ENCODE measurements around the gene RBFOX2. TPM values are rescaled to one million over a fixed set of nuclear protein-coding genes. Genes with fewer than 3 reads are reported as not detected.

Gene RBFOX2
- total and polyA plus RNA-seq, 2 donors (not counting 1 experiment from before 2014, with no cell fraction given), result not detected

DNA sequence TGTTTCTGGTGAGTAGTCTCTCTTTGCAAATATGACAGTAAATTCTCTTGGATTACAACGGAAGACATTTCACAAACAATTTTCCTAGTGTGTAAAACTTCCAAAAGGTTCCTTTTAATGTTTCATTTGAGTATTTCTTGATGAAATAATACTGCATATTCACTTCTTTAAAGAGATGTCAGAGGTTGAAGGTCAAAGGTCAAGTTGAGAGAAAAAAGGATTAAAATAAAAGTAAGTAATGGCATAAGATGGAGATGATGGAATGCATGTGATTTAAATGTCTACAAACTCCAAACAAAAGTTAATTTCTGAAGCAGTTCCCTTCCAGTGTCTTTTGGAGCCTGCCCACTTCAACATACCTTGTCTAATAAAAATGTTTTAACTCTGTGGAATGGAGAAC, 270.2 kb downstream of the RBFOX2 start:
- DNase-seq (no peak), ATAC-seq (ENCODE audit: low read depth) (no peak)
- Histone ChIP-seq H4K20me1 (ENCODE audit: control insufficient read depth, insufficient read depth, low read length, poor library complexity, severe bottlenecking) (no peaks in the 10 kb centered on the region), H3K79me2 (ENCODE audit: control insufficient read depth, insufficient read depth, low read length) (no peaks in the 10 kb centered on the region), H3K36me3 (replicated peaks in 1 of 2; ENCODE audit: control extremely low read depth in 1 of 2, control insufficient read depth in 1 of 2, extremely low read depth in 1 of 2, insufficient read depth in 2 of 2, low read length in 1 of 2) (no peaks in the 10 kb centered on the region), H3K27me3 (replicated peaks in 1 of 4; ENCODE audit: control extremely low read depth in 1 of 4, control insufficient read depth in 3 of 4, insufficient read depth in 4 of 4, low read length in 3 of 4) (peaks cover 0 to 54% (median 29%) of the 10 kb centered on the region in 4 experiments), H3K27ac (ENCODE audit: low read length in 2 of 2) (no peak overlapping the region), H2AFZ (ENCODE audit: insufficient read depth, low read depth, low read length, poor library complexity, severe bottlenecking) (no peak overlapping the region), H3K4me2 (replicated peaks; ENCODE audit: low read depth, low read length, poor library complexity, severe bottlenecking) (no peak overlapping the region), H3K4me1 (ENCODE audit: control insufficient read depth in 2 of 2, insufficient read depth in 2 of 2, low read length in 2 of 2) (no peaks in the 10 kb centered on the region), H3K9me3 (ENCODE audit: control extremely low read depth in 1 of 3, control insufficient read depth in 2 of 3, insufficient read depth in 1 of 3, low read length in 2 of 3) (peaks cover 0 to 1% (median 0%) of the 10 kb centered on the region in 3 donors), H3K9ac (ENCODE audit: low read length) (no peak overlapping the region), H3K4me3 (ENCODE audit: control extremely low read depth in 1 of 5, extremely low read depth in 1 of 5, insufficient read depth in 1 of 5, low read depth in 2 of 5, low read length in 4 of 5) (no peak overlapping the region)
- ChIA-PET CTCF (no interaction called here), POLR2A (no interaction called here)
- Mint-ChIP-seq H3K27ac (no peak overlapping the region), H3K4me1 (no peaks in the 10 kb centered on the region), H3K4me3 (no peak overlapping the region), H3K9me3 (ENCODE audit: insufficient read depth) (no peaks in the 10 kb centered on the region), H3K27me3 (peaks cover 69% of the 10 kb centered on the region)
- intact Hi-C loops (cut with micrococcal nuclease), result no loop called here
- WGBS (ENCODE audit: insufficient coverage), result no CpG with 5 or more reads among the region's 1 CpG
- TF ChIP-seq, protein P1, sequence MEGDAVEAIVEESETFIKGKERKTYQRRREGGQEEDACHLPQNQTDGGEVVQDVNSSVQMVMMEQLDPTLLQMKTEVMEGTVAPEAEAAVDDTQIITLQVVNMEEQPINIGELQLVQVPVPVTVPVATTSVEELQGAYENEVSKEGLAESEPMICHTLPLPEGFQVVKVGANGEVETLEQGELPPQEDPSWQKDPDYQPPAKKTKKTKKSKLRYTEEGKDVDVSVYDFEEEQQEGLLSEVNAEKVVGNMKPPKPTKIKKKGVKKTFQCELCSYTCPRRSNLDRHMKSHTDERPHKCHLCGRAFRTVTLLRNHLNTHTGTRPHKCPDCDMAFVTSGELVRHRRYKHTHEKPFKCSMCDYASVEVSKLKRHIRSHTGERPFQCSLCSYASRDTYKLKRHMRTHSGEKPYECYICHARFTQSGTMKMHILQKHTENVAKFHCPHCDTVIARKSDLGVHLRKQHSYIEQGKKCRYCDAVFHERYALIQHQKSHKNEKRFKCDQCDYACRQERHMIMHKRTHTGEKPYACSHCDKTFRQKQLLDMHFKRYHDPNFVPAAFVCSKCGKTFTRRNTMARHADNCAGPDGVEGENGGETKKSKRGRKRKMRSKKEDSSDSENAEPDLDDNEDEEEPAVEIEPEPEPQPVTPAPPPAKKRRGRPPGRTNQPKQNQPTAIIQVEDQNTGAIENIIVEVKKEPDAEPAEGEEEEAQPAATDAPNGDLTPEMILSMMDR (IDR thresholded peaks at IDR 0.05), result no peak
- TF ChIP-seq EZH2 (IDR thresholded peaks at IDR 0.05; ENCODE audit: borderline replicate concordance, insufficient read depth, low read depth, low read length, poor library complexity, severe bottlenecking), result no peak

DNA sequence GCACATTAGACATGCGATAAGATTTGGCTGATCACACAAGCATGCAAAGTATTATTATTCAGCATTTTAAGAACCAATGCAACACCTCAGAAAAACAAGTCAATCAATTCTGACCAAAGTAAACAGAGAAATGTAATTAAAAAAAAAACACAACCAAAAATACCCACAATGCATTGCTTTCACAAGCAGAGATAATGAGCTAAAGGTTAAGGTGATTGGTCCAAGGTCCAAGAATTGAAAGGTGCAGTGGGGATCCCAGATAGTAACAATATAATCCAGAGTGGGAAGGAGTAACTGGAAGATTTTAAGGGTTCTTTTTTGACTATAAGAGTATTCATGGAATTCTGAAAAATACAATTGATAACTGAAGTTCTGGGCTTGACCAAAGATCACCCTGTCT, 271.9 kb downstream of the RBFOX2 start:
- CTCF ChIA-PET, result no interaction called here
- Mint-ChIP-seq H3K4me1 (peaks cover 13% of the 10 kb centered on the region), H3K27me3 (peaks cover 81% of the 10 kb centered on the region), H3K4me3 (no peak overlapping the region), H3K9me3 (ENCODE audit: insufficient read depth) (no peaks in the 10 kb centered on the region), H3K27ac (no peak overlapping the region)
- no peak overlapping the region for H3K9ac ChIP-seq (ENCODE audit: low read length)
- no peak overlapping the region for H3K4me3 ChIP-seq (ENCODE audit: control extremely low read depth in 1 of 5, extremely low read depth in 1 of 5, insufficient read depth in 1 of 5, low read depth in 2 of 5, low read length in 4 of 5)
- intact Hi-C loops (cut with micrococcal nuclease), result no loop called here
- peaks cover 11% of the 10 kb centered on the region in 2 donors for H3K4me1 ChIP-seq (ENCODE audit: control insufficient read depth in 2 of 2, insufficient read depth in 2 of 2, low read length in 2 of 2)
- peaks cover 4 to 63% (median 40%) of the 10 kb centered on the region in 4 experiments for H3K27me3 ChIP-seq (replicated peaks in 1 of 4; ENCODE audit: control extremely low read depth in 1 of 4, control insufficient read depth in 3 of 4, insufficient read depth in 4 of 4, low read length in 3 of 4)
- POLR2A ChIA-PET, result no interaction called here
- TF ChIP-seq EZH2 (IDR thresholded peaks at IDR 0.05; ENCODE audit: borderline replicate concordance, insufficient read depth, low read depth, low read length, poor library complexity, severe bottlenecking), result no peak
- TF ChIP-seq, protein P1 (IDR thresholded peaks at IDR 0.05), result no peak
- DNase-seq, result no peak
- peaks cover 0 to 1% (median 0%) of the 10 kb centered on the region in 3 donors for H3K9me3 ChIP-seq (ENCODE audit: control extremely low read depth in 1 of 3, control insufficient read depth in 2 of 3, insufficient read depth in 1 of 3, low read length in 2 of 3)
- no peaks in the 10 kb centered on the region for H3K36me3 ChIP-seq (replicated peaks in 1 of 2; ENCODE audit: control extremely low read depth in 1 of 2, control insufficient read depth in 1 of 2, extremely low read depth in 1 of 2, insufficient read depth in 2 of 2, low read length in 1 of 2)
- no peaks in the 10 kb centered on the region for H4K20me1 ChIP-seq (ENCODE audit: control insufficient read depth, insufficient read depth, low read length, poor library complexity, severe bottlenecking)
- H3K4me2 ChIP-seq (replicated peaks; ENCODE audit: low read depth, low read length, poor library complexity, severe bottlenecking), result no peak overlapping the region
- H3K27ac ChIP-seq (ENCODE audit: low read length in 2 of 2), result no peak overlapping the region
- ATAC-seq (ENCODE audit: low read depth), result no peak
- H2AFZ ChIP-seq (ENCODE audit: insufficient read depth, low read depth, low read length, poor library complexity, severe bottlenecking), result no peak overlapping the region
- no peaks in the 10 kb centered on the region for H3K79me2 ChIP-seq (ENCODE audit: control insufficient read depth, insufficient read depth, low read length)
- no CpG with 5 or more reads among the region's 1 CpG for WGBS (ENCODE audit: insufficient coverage)

All from B cell (primary cell).